Naive thymus-derived CD4-positive, alpha-beta T cell (primary cell): ENCODE data around the gene EGFL7. TPM values are rescaled to one million over a fixed set of nuclear protein-coding genes. Genes with fewer than 3 reads are reported as not detected.
A peak's percentile ranks its signal among the peaks of the same experiment; 100 is the strongest.

Source experiments
- ATAC-seq: fragments of 150-1000 bp; cut with Tn5 transposase; 2 replicates; pipeline ENCODE4 v1.10.0; 2021; ENCODE audit warnings: mild to moderate bottlenecking, moderate library complexity
- CTCF ChIA-PET: fragments of 350-600 bp; sonication (Branson Sonifier 250); formaldehyde crosslinking; loops from one replicate; lab custom pipeline; 2021; ENCODE audit warnings: antibody characterized with exemption; lab: Charles Lee
- POLR2A ChIA-PET: fragments of 350-600 bp; sonication (Branson Sonifier 250); formaldehyde crosslinking; loops from one replicate; lab custom pipeline; 2021; ENCODE audit warnings: antibody characterized with exemption, inconsistent platforms; lab: Charles Lee
- DNase-seq, 9 donors: peaks; one replicate each; pipeline versions ENCODE4 v3.0.0 to v3.0.0-alpha.2; 2020 to 2022; ENCODE audit warnings: mixed read lengths in 1 of 9
- H3K27ac ChIP-seq: one replicate; pipeline ENCODE4 v1.7.0; 2013; ENCODE audit warnings: mild to moderate bottlenecking, low read depth, low read length, moderate library complexity
- H3K27me3 ChIP-seq, 2 donors: one replicate each; pipeline ENCODE4 v1.7.0; 2013; ENCODE audit warnings: low read length in 2 of 2, mild to moderate bottlenecking in 2 of 2, moderate library complexity in 2 of 2; ENCODE audit not compliant: control insufficient read depth in 2 of 2, insufficient read depth in 2 of 2
- H3K36me3 ChIP-seq, 3 experiments: 1 replicate in 2 of 3; 2 replicates in 1 of 3; pipeline ENCODE4 v1.7.0; 2013; ENCODE audit warnings: low read length in 3 of 3, mild to moderate bottlenecking in 3 of 3, moderate library complexity in 1 of 3; ENCODE audit not compliant: insufficient read depth in 3 of 3, control insufficient read depth in 2 of 3
- H3K4me1 ChIP-seq, 2 donors: one replicate each; pipeline ENCODE4 v1.7.0; 2013; ENCODE audit warnings: low read length in 2 of 2, mild to moderate bottlenecking in 2 of 2, moderate library complexity in 1 of 2; ENCODE audit not compliant: control insufficient read depth in 2 of 2, insufficient read depth in 2 of 2
- H3K4me3 ChIP-seq: 2 replicates; pipeline ENCODE4 v1.7.0; 2013; ENCODE audit warnings: mild to moderate bottlenecking, low read length
- H3K9me3 ChIP-seq, 3 experiments: 1 replicate in 2 of 3; 2 replicates in 1 of 3; pipeline ENCODE4 v1.7.0; 2013; ENCODE audit warnings: low read length in 3 of 3; ENCODE audit not compliant: control insufficient read depth in 2 of 3
- H3K27ac Mint-ChIP-seq, 9 donors: one replicate each; pipeline ENCODE4 v1.8.0; 2020 to 2022; ENCODE audit warnings: mixed read lengths in 9 of 9, mild to moderate bottlenecking in 8 of 9, moderate library complexity in 5 of 9, inconsistent platforms in 2 of 9
- H3K27me3 Mint-ChIP-seq, 5 donors: one replicate each; pipeline ENCODE4 v1.8.0; 2021 to 2022; ENCODE audit warnings: mixed read lengths in 5 of 5, mild to moderate bottlenecking in 1 of 5
- H3K36me3 Mint-ChIP-seq, 5 donors: one replicate each; pipeline ENCODE4 v1.8.0; 2020 to 2022; ENCODE audit warnings: mixed read lengths in 5 of 5, mild to moderate bottlenecking in 3 of 5, inconsistent platforms in 1 of 5
- H3K4me1 Mint-ChIP-seq, 7 donors: one replicate each; pipeline ENCODE4 v1.8.0; 2020 to 2022; ENCODE audit warnings: mixed read lengths in 7 of 7, mild to moderate bottlenecking in 3 of 7, inconsistent platforms in 1 of 7
- H3K4me3 Mint-ChIP-seq, 10 donors: one replicate each; pipeline ENCODE4 v1.8.0; 2020 to 2022; ENCODE audit warnings: mild to moderate bottlenecking in 10 of 10, mixed read lengths in 10 of 10, moderate library complexity in 6 of 10, inconsistent platforms in 2 of 10
- H3K9me3 Mint-ChIP-seq, 11 donors: one replicate each; pipeline ENCODE4 v1.8.0; 2020 to 2022; ENCODE audit warnings: mixed read lengths in 11 of 11, mild to moderate bottlenecking in 4 of 11, inconsistent platforms in 1 of 11, moderate library complexity in 1 of 11
- intact Hi-C, 2 donors: fragments of 100-400 bp; cut with micrococcal nuclease; formaldehyde crosslinking; loops; one replicate each; pipeline ENCODE4 v1.15.1; 2023
- polyA plus RNA-seq, 2 donors: library from polyadenylated mRNA; unstranded; fragments of 300-500 nt; fragmentation: Illumina TruSeq; gene quantifications; one replicate each; pipeline ENCODE4 v1.2.3, GENCODE V29; 2021
- total RNA-seq, 6 experiments: library from RNA in 5 of 6; stranded (reverse) in 5 of 6; gene quantifications; 1 replicate in 5 of 6; 2 replicates in 1 of 6; pipeline ENCODE4 v1.2.3 and lab custom pipeline; 2021 to 2026

Gene EGFL7
- total and polyA plus RNA-seq, 7 experiments from 2014 or later, result 0.56 to 2.3 (median 0.97) TPM; not detected in 4

GRCh38 chr9:136648751-136649150, 14.0 kb upstream of the EGFL7 start:
- no peaks in the 10 kb centered on the region for H3K36me3 Mint-ChIP-seq
- ChIA-PET POLR2A (no interaction called here), CTCF (no interaction called here)
- H3K27me3 Mint-ChIP-seq, result peaks cover 6 to 24% (median 22%) of the 10 kb centered on the region in 5 donors
- DNase-seq, result no peak
- intact Hi-C loops, result no loop called here
- H3K4me1 Mint-ChIP-seq, result peaks cover 0 to 3% (median 0%) of the 10 kb centered on the region in 7 donors
- Histone ChIP-seq H3K27ac (no peak overlapping the region), H3K4me1 (peaks cover 10% of the 10 kb centered on the region in 2 donors), H3K4me3 (no peak overlapping the region), H3K9me3 (no peaks in the 10 kb centered on the region), H3K27me3 (peaks cover 0 to 13% of the 10 kb centered on the region in 2 donors), H3K36me3 (no peaks in the 10 kb centered on the region)
- H3K27ac Mint-ChIP-seq, result peak overlapping the region in 1 of 9 donors; percentile 27
- ATAC-seq, result no peak
- H3K9me3 Mint-ChIP-seq, result no peaks in the 10 kb centered on the region
- no peak overlapping the region for H3K4me3 Mint-ChIP-seq

DNA sequence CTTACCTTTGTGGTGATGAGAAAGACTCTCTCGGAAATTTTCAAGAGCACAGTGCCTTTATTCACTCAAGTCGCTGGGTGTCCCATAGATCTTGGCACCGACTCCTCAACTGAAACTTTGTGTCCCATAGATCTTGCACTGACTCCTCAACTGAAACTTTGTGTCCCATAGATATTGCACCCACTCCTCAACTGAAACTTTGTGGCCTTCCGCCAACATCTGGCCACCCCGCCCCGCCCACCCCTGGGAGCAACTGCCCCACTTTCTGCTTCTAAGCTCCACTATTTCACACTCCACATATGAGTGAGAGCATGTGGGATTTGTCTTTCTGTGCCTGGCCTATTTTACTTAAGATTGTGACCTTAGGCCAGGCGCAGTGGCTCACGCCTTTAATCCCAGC, 12.7 kb upstream of the EGFL7 start:
- H3K27me3 ChIP-seq, result peaks cover 0 to 3% of the 10 kb centered on the region in 2 donors
- Mint-ChIP-seq H3K4me1 (no peaks in the 10 kb centered on the region), H3K4me3 (no peak overlapping the region), H3K27me3 (peaks cover 4 to 23% (median 21%) of the 10 kb centered on the region in 5 donors), H3K27ac (no peak overlapping the region), H3K36me3 (no peaks in the 10 kb centered on the region), H3K9me3 (no peaks in the 10 kb centered on the region)
- no peaks in the 10 kb centered on the region for H3K9me3 ChIP-seq
- DNase-seq (no peak), ATAC-seq (no peak)
- no peak overlapping the region for H3K27ac ChIP-seq
- no peaks in the 10 kb centered on the region for H3K4me1 ChIP-seq
- H3K36me3 ChIP-seq, result no peaks in the 10 kb centered on the region
- CTCF ChIA-PET, result no interaction called here
- intact Hi-C loops, result no loop called here
- POLR2A ChIA-PET, result no interaction called here
- H3K4me3 ChIP-seq, result no peak overlapping the region

GRCh38 chr9:136650648-136651047, 12.1 kb upstream of the EGFL7 start:
- H3K27ac ChIP-seq, result no peak overlapping the region
- Mint-ChIP-seq H3K27me3 (peaks cover 4 to 28% (median 26%) of the 10 kb centered on the region in 5 donors), H3K4me3 (no peak overlapping the region), H3K9me3 (no peaks in the 10 kb centered on the region), H3K27ac (no peak overlapping the region), H3K4me1 (peaks cover 0 to 3% (median 0%) of the 10 kb centered on the region in 7 donors), H3K36me3 (no peaks in the 10 kb centered on the region)
- peak; percentile 56 for ATAC-seq
- ChIA-PET POLR2A (no interaction called here), CTCF (no interaction called here)
- H3K27me3 ChIP-seq, result no peaks in the 10 kb centered on the region
- intact Hi-C loops, result no loop called here
- no peaks in the 10 kb centered on the region for H3K36me3 ChIP-seq
- no peak for DNase-seq
- no peaks in the 10 kb centered on the region for H3K4me1 ChIP-seq
- no peak overlapping the region for H3K4me3 ChIP-seq
- H3K9me3 ChIP-seq, result no peaks in the 10 kb centered on the region

GRCh38 chr9:136651860-136652259, 10.9 kb upstream of the EGFL7 start:
- peaks cover 0 to 8% (median 5%) of the 10 kb centered on the region in 7 donors for H3K4me1 Mint-ChIP-seq
- POLR2A ChIA-PET, result no interaction called here

DNA sequence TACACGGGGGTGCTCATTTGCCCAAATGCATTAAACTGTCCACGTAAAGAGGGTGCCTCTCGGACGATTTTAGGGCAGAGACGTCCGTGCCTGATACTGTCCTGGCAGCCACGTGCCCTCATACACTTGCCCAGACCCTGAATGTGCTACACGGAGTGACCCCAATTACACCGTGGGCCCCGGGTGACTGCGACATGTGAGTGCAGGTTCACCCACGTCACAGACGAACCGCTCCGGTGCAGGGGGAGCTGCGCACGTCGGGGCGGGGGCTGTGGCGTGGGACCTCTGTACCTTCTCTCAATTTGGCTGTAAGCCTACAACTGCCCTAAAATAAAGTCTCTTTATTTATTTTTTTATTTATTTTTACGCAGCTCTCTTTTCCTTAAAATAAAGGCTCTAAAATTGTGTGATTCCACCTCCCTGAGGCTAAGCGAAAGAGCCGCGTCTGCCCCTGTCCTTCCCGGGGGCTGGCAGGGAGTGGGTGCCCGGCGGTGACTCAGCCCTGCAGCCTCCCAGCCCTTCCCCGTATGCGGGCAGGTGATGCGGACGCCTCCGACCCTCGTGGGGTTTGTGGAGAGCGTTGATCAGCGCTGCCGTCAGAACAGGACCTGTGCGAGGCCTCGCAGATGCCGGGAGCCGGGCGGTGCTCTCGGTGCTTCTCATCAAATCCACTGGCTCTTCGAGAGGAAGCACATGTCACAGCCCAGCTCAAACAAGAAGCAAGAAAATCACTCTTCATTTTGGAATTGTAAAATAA, 9.2 kb upstream of the EGFL7 start:
- Histone ChIP-seq H3K36me3 (no peaks in the 10 kb centered on the region), H3K9me3 (no peaks in the 10 kb centered on the region), H3K27ac (no peak overlapping the region), H3K27me3 (peaks cover 3 to 8% of the 10 kb centered on the region in 2 donors), H3K4me3 (no peak overlapping the region), H3K4me1 (peaks cover 0 to 6% of the 10 kb centered on the region in 2 donors)
- POLR2A ChIA-PET, result no interaction called here
- Mint-ChIP-seq H3K4me3 (peak overlapping the region in 1 of 10 donors; percentile 58), H3K36me3 (peaks cover 0 to 4% (median 0%) of the 10 kb centered on the region in 5 donors), H3K4me1 (peaks cover 0 to 15% (median 12%) of the 10 kb centered on the region in 7 donors), H3K27ac (no peak overlapping the region), H3K27me3 (peaks cover 22 to 42% (median 39%) of the 10 kb centered on the region in 5 donors), H3K9me3 (no peaks in the 10 kb centered on the region)
- intact Hi-C loops, result no loop called here
- no peak for DNase-seq
- CTCF ChIA-PET, result interaction anchor here (0.6 kb wide), 1 partner anchor 102 kb away, joined by 3 read pairs; no protein-coding TSS in a partner anchor
- ATAC-seq, result no peak

More at GRCh38 chr9:136651860-136652259, 10.9 kb upstream of the EGFL7 start:
- Histone ChIP-seq H3K9me3 (no peaks in the 10 kb centered on the region), H3K4me1 (peaks cover 0 to 5% of the 10 kb centered on the region in 2 donors), H3K36me3 (no peaks in the 10 kb centered on the region), H3K27ac (no peak overlapping the region), H3K4me3 (no peak overlapping the region), H3K27me3 (peaks cover 0 to 7% of the 10 kb centered on the region in 2 donors)
- intact Hi-C loops, result no loop called here
- DNase-seq, result no peak
- Mint-ChIP-seq H3K4me3 (no peak overlapping the region), H3K9me3 (no peaks in the 10 kb centered on the region), H3K27me3 (peaks cover 10 to 36% (median 34%) of the 10 kb centered on the region in 5 donors), H3K36me3 (no peaks in the 10 kb centered on the region), H3K27ac (no peak overlapping the region)
- ATAC-seq, result no peak
- CTCF ChIA-PET, result interaction anchor here (0.6 kb wide), 1 partner anchor 59 kb away, joined by 3 read pairs; no protein-coding TSS in a partner anchor

GRCh38 chr9:136654820-136655535, 7.7 kb upstream of the EGFL7 start:
- Histone ChIP-seq H3K27ac (no peak overlapping the region), H3K36me3 (no peaks in the 10 kb centered on the region), H3K9me3 (no peaks in the 10 kb centered on the region), H3K4me1 (peaks cover 0 to 15% of the 10 kb centered on the region in 2 donors), H3K27me3 (peaks cover 3 to 14% of the 10 kb centered on the region in 2 donors), H3K4me3 (no peak overlapping the region)
- Mint-ChIP-seq H3K4me1 (peaks cover 0 to 17% (median 14%) of the 10 kb centered on the region in 7 donors), H3K27me3 (peaks cover 19 to 45% (median 38%) of the 10 kb centered on the region in 5 donors), H3K36me3 (peaks cover 0 to 4% (median 0%) of the 10 kb centered on the region in 5 donors), H3K4me3 (no peak overlapping the region), H3K27ac (peak overlapping the region in 1 of 9 donors; percentile 46), H3K9me3 (no peaks in the 10 kb centered on the region)
- DNase-seq, result no peak
- intact Hi-C loops, result no loop called here
- POLR2A ChIA-PET, result no interaction called here
- no peak for ATAC-seq
- CTCF ChIA-PET, result no interaction called here
